Measurements from ENCODE around the gene GAPT.
"Not testable (repeated sequence)": the region's sequence is repeated elsewhere in the genome, so short reads cannot be mapped to it uniquely, and the experiment has no call there.

Gene GAPT

GRCh38 chr5:58505971-58506640 is 14.9 kb downstream of the GAPT start:
- no peak for DNase-seq

GRCh38 chr5:58507715-58508114 is 16.5 kb downstream of the GAPT start:
- DNase-seq = no peak

GRCh38 chr5:58517198-58517597 is 26.0 kb downstream of the GAPT start:
- no peak for DNase-seq

- DNase-seq = no peak
These were observed 32.7 kb downstream of the GAPT start for GRCh38 chr5:58523956-58524355.

GRCh38 chr5:58524571-58524970 is 33.3 kb downstream of the GAPT start:
- no peak for DNase-seq

DNA sequence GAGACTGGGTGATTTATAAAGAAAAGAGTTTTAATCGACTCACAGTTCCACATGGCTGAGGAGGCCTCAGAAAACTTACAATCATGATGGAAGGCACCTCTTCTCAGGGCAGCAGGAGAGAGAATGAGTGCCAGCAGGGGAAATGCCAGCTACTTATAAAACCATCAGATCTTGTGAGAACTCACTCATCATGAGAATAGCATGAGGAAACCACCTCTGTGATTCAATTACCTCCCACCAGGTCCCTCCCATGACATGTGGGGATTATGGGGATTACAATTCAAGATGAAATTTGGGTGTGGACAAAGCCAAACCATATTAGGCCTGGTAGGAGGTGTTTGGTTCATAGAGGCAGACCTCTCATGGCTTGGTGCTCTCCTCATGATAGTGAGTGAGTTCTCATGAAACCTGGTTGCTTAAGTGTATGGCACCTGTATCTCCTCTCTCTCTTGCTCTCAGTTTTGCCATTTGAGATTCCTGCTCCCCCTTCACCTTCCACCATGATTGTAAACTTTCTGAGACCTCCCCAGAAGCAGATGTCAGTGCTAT is 39.8 kb downstream of the GAPT start:
- DNase-seq = no peak

DNA sequence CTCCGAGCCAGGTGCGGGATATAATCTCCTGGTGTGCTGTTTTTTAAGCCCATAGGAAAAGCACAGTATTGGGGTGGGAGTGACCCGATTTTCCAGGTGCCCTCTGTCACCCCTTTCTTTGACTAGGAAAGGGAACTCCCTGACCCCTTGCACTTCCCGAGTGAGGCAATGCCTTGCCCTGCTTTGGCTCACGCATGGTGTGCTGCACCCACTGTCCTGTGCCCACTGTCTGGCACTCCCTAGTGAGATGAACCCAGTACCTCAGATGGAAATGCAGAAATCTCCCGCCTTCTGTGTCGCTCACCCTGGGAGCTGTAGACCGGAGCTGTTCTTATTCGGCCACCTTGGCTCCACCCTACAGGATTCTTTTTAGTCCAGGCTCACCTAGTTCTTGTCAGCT is 50.7 kb downstream of the GAPT start:
- DNase-seq = not testable (repeated sequence)

GRCh38 chr5:58542709-58543108 is 51.5 kb downstream of the GAPT start:
- DNase-seq = no peak

- no peak for DNase-seq
These were observed 52.5 kb downstream of the GAPT start for GRCh38 chr5:58543723-58544122.

GRCh38 chr5:58544195-58544594 is 53.0 kb downstream of the GAPT start:
- no peak for DNase-seq

DNA sequence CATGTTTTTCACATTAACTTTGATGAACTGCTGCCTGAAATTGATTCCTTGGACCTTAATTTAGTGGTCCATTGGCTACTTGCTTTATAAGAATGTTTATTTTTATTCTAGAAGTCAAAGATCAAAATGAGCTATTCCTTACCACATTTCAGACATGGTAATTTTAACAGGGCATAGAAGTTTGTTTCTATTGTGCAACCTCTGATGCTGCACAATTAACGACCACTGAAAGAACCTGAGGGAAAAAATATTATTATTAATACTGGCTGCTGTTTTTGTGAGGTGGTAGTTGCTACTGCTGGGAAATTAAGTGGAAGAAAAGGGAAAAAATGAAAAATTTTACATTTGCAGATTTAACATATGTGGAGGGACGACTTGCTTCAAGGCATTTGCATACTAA is 53.7 kb downstream of the GAPT start:
- DNase-seq = no peak

- no peak for DNase-seq
These were observed 54.7 kb downstream of the GAPT start for GRCh38 chr5:58545912-58546311.
